Peyer's patch (tissue), 4 donors: ENCODE measurements around the gene ITPKB.

Experiments
- CTCF ChIP-seq, 6 experiments: fragments of 450-650 bp in 4 of 6; fragments of 200-600 bp in 2 of 6; sonication (generic) in 1 of 6; IDR thresholded peaks; one replicate each; pipeline ENCODE4 v1.5.1; 2017 to 2019; ENCODE audit warnings: antibody characterized with exemption in 6 of 6, mild to moderate bottlenecking in 3 of 6, moderate library complexity in 1 of 6
- POLR2A ChIP-seq, 2 donors: fragments of 450-650 bp; IDR thresholded peaks; one replicate each; pipeline ENCODE4 v1.5.1; 2017; ENCODE audit warnings: antibody characterized with exemption in 2 of 2, mild to moderate bottlenecking in 2 of 2, moderate library complexity in 2 of 2

- TF ChIP-seq CTCF (IDR thresholded peaks at IDR 0.05) (no peak), POLR2A (IDR thresholded peaks at IDR 0.05) (no peak)
Measured at GRCh38 chr1:226648421-226648820, 90.7 kb downstream of the ITPKB start.
